HEK293 (cell line): Measurements from ENCODE around the gene RCL1.

ENCODE experiments used
- CTCF ChIA-PET: fragments of 350-600 bp; formaldehyde crosslinking; extraction: SDS; loops from one replicate; lab custom pipeline; 2021; ENCODE audit warnings: antibody characterized with exemption; lab: Yijun Ruan, JAX
- POLR2A ChIA-PET: fragments of 300-600 bp; formaldehyde crosslinking; extraction: SDS; loops from one replicate; lab custom pipeline; 2020; ENCODE audit warnings: antibody characterized with exemption, inconsistent platforms; lab: Yijun Ruan, JAX
- H3K27ac ChIP-seq: fragments of 200-500 bp; sonication (Bioruptor generic); 2 replicates; pipeline ENCODE4 v1.5.1; 2014; ENCODE audit warnings: low read depth, low read length, control low read depth, inconsistent platforms; ENCODE audit errors: extremely low read depth
- H3K36me3 ChIP-seq, 2 experiments: fragments of 200-500 bp in 1 of 2; sonication (Bioruptor generic) in 1 of 2; 1 replicate in 1 of 2; 2 replicates in 1 of 2; pipeline ENCODE4 v1.5.1; 2014 to 2017; ENCODE audit warnings: inconsistent platforms in 2 of 2, low read length in 2 of 2; ENCODE audit not compliant: control insufficient read depth in 2 of 2, insufficient read depth in 1 of 2
- H3K4me1 ChIP-seq: fragments of 200-500 bp; sonication (Bioruptor generic); 2 replicates; pipeline ENCODE4 v1.5.1; 2014; ENCODE audit warnings: mild to moderate bottlenecking, low read length, inconsistent platforms; ENCODE audit not compliant: control insufficient read depth, insufficient read depth
- H3K4me3 ChIP-seq: 2 replicates; pipeline ENCODE4 v1.5.1; 2011; ENCODE audit warnings: low read depth, mild to moderate bottlenecking, control low read depth, low read length, moderate library complexity
- H3K9me3 ChIP-seq: fragments of 200-500 bp; sonication (Bioruptor generic); 2 replicates; pipeline ENCODE4 v1.5.1; 2014; ENCODE audit warnings: low read depth, low read length, inconsistent platforms; ENCODE audit not compliant: control insufficient read depth, insufficient read depth
- GLI2 ChIP-seq: fragments of 450-650 bp; formaldehyde crosslinking; IDR thresholded peaks from 2 replicates; pipeline ENCODE4; 2017; ENCODE audit warnings: missing biosample characterization, missing genetic modification characterization, low read depth, borderline replicate concordance
- IKZF3 ChIP-seq: fragments of 450-650 bp; IDR thresholded peaks from 2 replicates; pipeline ENCODE4 v1.5.0; 2018; ENCODE audit warnings: missing biosample characterization, mild to moderate bottlenecking, missing genetic modification characterization, moderate library complexity
- KLF17 ChIP-seq: fragments of 450-650 bp; formaldehyde crosslinking; IDR thresholded peaks from 2 replicates; pipeline ENCODE4 v1.5.1; 2016; ENCODE audit warnings: missing biosample characterization, missing genetic modification characterization
- KLF8 ChIP-seq: fragments of 450-650 bp; formaldehyde crosslinking; IDR thresholded peaks from 2 replicates; pipeline ENCODE4 v1.5.1; 2016; ENCODE audit warnings: missing biosample characterization, missing genetic modification characterization
- SP3 ChIP-seq: fragments of 450-650 bp; formaldehyde crosslinking; IDR thresholded peaks from 2 replicates; pipeline ENCODE4 v1.5.1; 2016; ENCODE audit warnings: missing biosample characterization, missing genetic modification characterization
- ZNF121 ChIP-seq: fragments of 450-650 bp; formaldehyde crosslinking; IDR thresholded peaks from 2 replicates; pipeline ENCODE4 v1.5.1; 2016; ENCODE audit warnings: missing biosample characterization, missing genetic modification characterization
- ZNF140 ChIP-seq: fragments of 450-650 bp; formaldehyde crosslinking; IDR thresholded peaks from 2 replicates; pipeline ENCODE4 v1.5.1; 2016; ENCODE audit warnings: missing biosample characterization, missing genetic modification characterization
- ZNF223 ChIP-seq: fragments of 450-650 bp; formaldehyde crosslinking; IDR thresholded peaks from 2 replicates; pipeline ENCODE4 v1.5.1; 2016; ENCODE audit warnings: missing biosample characterization, missing genetic modification characterization
- ZNF239 ChIP-seq: fragments of 450-650 bp; formaldehyde crosslinking; IDR thresholded peaks from 2 replicates; pipeline ENCODE4 v1.5.1; 2016; ENCODE audit warnings: missing biosample characterization, missing genetic modification characterization
- ZNF266 ChIP-seq: fragments of 450-650 bp; formaldehyde crosslinking; IDR thresholded peaks from 2 replicates; pipeline ENCODE4 v1.5.1; 2016; ENCODE audit warnings: missing biosample characterization, missing genetic modification characterization, low read depth
- ZNF274 ChIP-seq, 2 experiments: fragments of 200-500 bp in 1 of 2; fragments of 450-650 bp in 1 of 2; sonication (Bioruptor generic) in 1 of 2; formaldehyde crosslinking in 1 of 2; IDR thresholded peaks; 2 replicates each; pipeline versions ENCODE4 v1.5.1 to v1.6.1; 2014 to 2016; ENCODE audit warnings: borderline replicate concordance in 1 of 2, inconsistent platforms in 1 of 2, low read length in 1 of 2, missing biosample characterization in 1 of 2, missing genetic modification characterization in 1 of 2
- ZNF280C ChIP-seq: fragments of 450-650 bp; formaldehyde crosslinking; IDR thresholded peaks from 2 replicates; pipeline ENCODE4 v1.5.1; 2016; ENCODE audit warnings: missing biosample characterization, missing genetic modification characterization
- ZNF350 ChIP-seq: fragments of 450-650 bp; formaldehyde crosslinking; IDR thresholded peaks from 2 replicates; pipeline ENCODE4 v1.5.0; 2017; ENCODE audit warnings: missing biosample characterization, mild to moderate bottlenecking, missing genetic modification characterization
- ZNF366 ChIP-seq: fragments of 450-650 bp; formaldehyde crosslinking; conservative IDR thresholded peaks from 2 replicates; pipeline ENCODE4 v1.5.1; 2016; ENCODE audit warnings: missing biosample characterization, missing genetic modification characterization
- ZNF549 ChIP-seq: fragments of 450-650 bp; IDR thresholded peaks from 2 replicates; pipeline ENCODE4 v1.5.1; 2018; ENCODE audit warnings: missing biosample characterization, missing genetic modification characterization, mild to moderate bottlenecking, inconsistent platforms, moderate library complexity
- ZNF585B ChIP-seq: fragments of 450-650 bp; formaldehyde crosslinking; IDR thresholded peaks from 2 replicates; pipeline ENCODE4 v1.5.1; 2016; ENCODE audit warnings: missing biosample characterization, missing genetic modification characterization
- ZNF624 ChIP-seq: fragments of 450-650 bp; formaldehyde crosslinking; IDR thresholded peaks from 2 replicates; pipeline ENCODE4 v1.5.1; 2017; ENCODE audit warnings: missing biosample characterization, missing genetic modification characterization
- ZNF707 ChIP-seq: fragments of 450-650 bp; formaldehyde crosslinking; IDR thresholded peaks from 2 replicates; pipeline ENCODE4 v1.5.1; 2016; ENCODE audit warnings: missing biosample characterization, missing genetic modification characterization
- TF ChIP-seq, protein P1 (sequence below): fragments of 450-650 bp; formaldehyde crosslinking; IDR thresholded peaks from 2 replicates; pipeline ENCODE4 v1.5.1; 2016; ENCODE audit warnings: missing biosample characterization, missing genetic modification characterization

Gene RCL1

DNA sequence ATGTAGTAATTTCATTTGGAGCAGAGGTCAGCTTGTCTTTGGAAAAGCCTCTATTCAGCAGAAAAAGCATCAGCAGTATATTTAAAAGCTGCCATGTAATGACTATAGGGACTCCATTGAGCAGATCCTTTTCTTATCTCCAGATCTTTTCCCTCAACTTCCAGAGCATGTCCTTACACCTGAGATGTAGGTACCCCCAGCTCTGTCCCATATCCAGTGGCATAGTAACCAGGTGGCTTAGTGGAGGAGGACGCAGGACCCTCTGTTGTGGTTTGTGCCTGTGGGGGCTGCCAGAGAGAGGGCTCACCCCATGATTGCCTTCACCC, 61.5 kb downstream of the RCL1 start:
- CTCF ChIA-PET = interaction anchor here (0.6 to 0.8 kb wide), 2 partner anchors 133 to 210 kb away, joined by 3 read pairs; no protein-coding TSS in a partner anchor
- Histone ChIP-seq H3K9me3 (no peaks in the 10 kb centered on the region), H3K4me3 (no peak overlapping the region), H3K4me1 (no peaks in the 10 kb centered on the region), H3K27ac (no peak overlapping the region), H3K36me3 (peaks cover 0 to 52% of the 10 kb centered on the region in 2 experiments; a peak in 2 of 3 replicates)
- no peak for TF ChIP-seq IKZF3 (tag by site-specific recombination)
- no peak for TF ChIP-seq ZNF585B (tag by site-specific recombination)
- TF ChIP-seq ZNF121 (tag by site-specific recombination) = no peak
- TF ChIP-seq, protein P1, sequence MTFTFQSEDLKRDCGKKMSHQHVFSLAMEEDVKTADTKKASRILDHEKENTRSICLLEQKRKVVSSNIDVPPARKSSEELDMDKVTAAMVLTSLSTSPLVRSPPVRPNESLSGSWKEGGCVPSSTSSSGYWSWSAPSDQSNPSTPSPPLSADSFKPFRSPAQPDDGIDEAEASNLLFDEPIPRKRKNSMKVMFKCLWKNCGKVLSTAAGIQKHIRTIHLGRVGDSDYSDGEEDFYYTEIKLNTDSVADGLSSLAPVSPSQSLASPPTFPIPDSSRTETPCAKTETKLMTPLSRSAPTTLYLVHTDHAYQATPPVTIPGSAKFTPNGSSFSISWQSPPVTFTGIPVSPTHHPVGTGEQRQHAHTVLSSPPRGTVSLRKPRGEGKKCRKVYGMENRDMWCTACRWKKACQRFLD = no peak
- no peak for TF ChIP-seq KLF17 (tag by site-specific recombination)
- TF ChIP-seq ZNF223 (tag by site-specific recombination) = no peak
- TF ChIP-seq ZNF366 (tag by site-specific recombination) = no peak
- TF ChIP-seq ZNF549 (tag by site-specific recombination) = no peak
- TF ChIP-seq KLF8 = no peak
- no peak for TF ChIP-seq ZNF624 (tag by site-specific recombination)
- TF ChIP-seq ZNF350 (tag by site-specific recombination) = no peak
- POLR2A ChIA-PET = interaction anchor here (1.1 kb wide), 1 partner anchor 62 kb away, joined by 3 read pairs; the partner anchor contains the start of gene RCL1

- Histone ChIP-seq H3K4me3 (no peak overlapping the region), H3K36me3 (peaks cover 0 to 50% of the 10 kb centered on the region in 2 experiments; a peak in 2 of 3 replicates), H3K4me1 (no peaks in the 10 kb centered on the region), H3K27ac (no peak overlapping the region), H3K9me3 (no peaks in the 10 kb centered on the region)
- ChIA-PET CTCF (interaction anchor here (0.7 kb wide), 1 partner anchor 233 kb away, joined by 3 read pairs; no protein-coding TSS in a partner anchor), POLR2A (no interaction called here)
- TF ChIP-seq GLI2 (no peak), ZNF239 (tag by site-specific recombination) (no peak), ZNF140 (tag by site-specific recombination) (no peak), ZNF280C (tag by site-specific recombination) (no peak), ZNF266 (tag by site-specific recombination) (no peak), ZNF274 (IDR thresholded peaks at IDR 0.05; ENCODE audit: low read length) (no peak), ZNF274 (tag by site-specific recombination; IDR thresholded peaks at IDR 0.05; ENCODE audit: borderline replicate concordance) (no peak), ZNF707 (no peak), SP3 (tag by site-specific recombination) (no peak)
These were observed 63.1 kb downstream of the RCL1 start for GRCh38 chr9:4855841-4856240.
